HCT116 (cell line): ENCODE measurements around the gene GRAMD2A. TPM values are rescaled to one million over a fixed set of nuclear protein-coding genes. Genes with fewer than 3 reads are reported as not detected.

Experiments
- ATAC-seq: fragments of 200-7000 bp; cut with Tn5 transposase; 2 replicates; pipeline ENCODE4 v1.9.1; 2020; ENCODE audit warnings: mild to moderate bottlenecking, moderate library complexity
- BruUV-seq: library from RNA; stranded (reverse); fragments of 400-500 nt; replicated peaks from 2 replicates; lab custom pipeline; 2021; lab: Mats Ljungman, UMichigan
- CTCF ChIA-PET: fragments of 300-600 bp; sonication (Branson Sonifier 250); formaldehyde crosslinking; loops from one replicate; lab custom pipeline; 2021; ENCODE audit warnings: antibody characterized with exemption; lab: Charles Lee
- POLR2A ChIA-PET: fragments of 300-600, 350-600 bp; sonication (Branson Sonifier 250); formaldehyde crosslinking; loops from one replicate; lab custom pipeline; 2021; ENCODE audit warnings: antibody characterized with exemption; lab: Charles Lee
- RAD21 ChIA-PET, 2 experiments: fragments of 300-600 bp; sonication (Branson Sonifier 250); formaldehyde crosslinking; loops; one replicate each; lab custom pipeline; 2023; ENCODE audit warnings: low total read pairs in 2 of 2; ENCODE audit not compliant: uncharacterized antibody in 2 of 2, unreplicated experiment in 2 of 2, low non-redundant PET in 1 of 2; lab: Charles Lee
- DNase-seq: peaks from one replicate; pipeline ENCODE4 v3.0.0-alpha.2; 2010; ENCODE audit warnings: low read depth, low spot score
- H2AFZ ChIP-seq: fragments of 200-600 bp; shearing (Covaris generic), sonication (generic); 2 replicates; pipeline ENCODE4 v1.6.1; 2017; ENCODE audit warnings: low read depth, mixed run types, mixed read lengths, antibody characterized with exemption, low read length; ENCODE audit not compliant: poor library complexity, severe bottlenecking
- H3K27ac ChIP-seq: 2 replicates; pipeline ENCODE4 v1.5.1; 2012; ENCODE audit warnings: low read depth, low read length
- H3K27me3 ChIP-seq: fragments of 200-600 bp; sonication (generic); 2 replicates; pipeline ENCODE4 v1.6.1; 2016; ENCODE audit warnings: mixed run types, low read length, mixed read lengths; ENCODE audit not compliant: insufficient read depth
- H3K36me3 ChIP-seq, 2 experiments: fragments of 200-500 bp in 1 of 2; fragments of 200-600 bp in 1 of 2; sonication (Bioruptor generic) in 1 of 2; sonication (generic) in 1 of 2; 2 replicates each; pipeline versions ENCODE4 v1.5.1 to v1.6.1; 2014 to 2016; ENCODE audit warnings: low read length in 2 of 2, inconsistent platforms in 1 of 2, mixed read lengths in 1 of 2, mixed run types in 1 of 2; ENCODE audit not compliant: insufficient read depth in 2 of 2, control insufficient read depth in 1 of 2
- H3K4me1 ChIP-seq, 2 experiments: fragments of 200-600 bp in 1 of 2; sonication (generic) in 1 of 2; 2 replicates each; pipeline versions ENCODE4 v1.5.1 to v1.6.1; 2012 to 2017; ENCODE audit warnings: low read length in 2 of 2, inconsistent platforms in 1 of 2, mild to moderate bottlenecking in 1 of 2, mixed read lengths in 1 of 2, mixed run types in 1 of 2, moderate library complexity in 1 of 2; ENCODE audit not compliant: insufficient read depth in 2 of 2, control insufficient read depth in 1 of 2
- H3K4me2 ChIP-seq: fragments of 200-600 bp; sonication (generic); 2 replicates; pipeline ENCODE4 v1.6.1; 2017; ENCODE audit warnings: mixed run types, low read length, mixed read lengths
- H3K4me3 ChIP-seq, 2 experiments: fragments of 200-600 bp in 1 of 2; sonication (generic) in 1 of 2; replicated peaks in 1 of 2; 2 replicates each; pipeline ENCODE4 v1.5.1; 2011 to 2016; ENCODE audit warnings: low read length in 2 of 2, control low read depth in 1 of 2, low read depth in 1 of 2, mild to moderate bottlenecking in 1 of 2, mixed read lengths in 1 of 2, mixed run types in 1 of 2
- H3K79me2 ChIP-seq: fragments of 200-600 bp; sonication (generic); 2 replicates; pipeline ENCODE4 v1.6.1; 2017; ENCODE audit warnings: mild to moderate bottlenecking, mixed run types, low read length, moderate library complexity, mixed read lengths; ENCODE audit not compliant: insufficient read depth
- H3K9ac ChIP-seq: fragments of 200-600 bp; sonication (generic); 2 replicates; pipeline ENCODE4 v1.6.1; 2016; ENCODE audit warnings: low read length, mixed read lengths
- H3K9me2 ChIP-seq: fragments of 200-600 bp; sonication (generic), shearing (Covaris generic); 2 replicates; pipeline ENCODE4 v1.6.1; 2017; ENCODE audit warnings: mixed run types, mild to moderate bottlenecking, moderate library complexity; ENCODE audit not compliant: insufficient read depth
- H3K9me3 ChIP-seq, 2 experiments: fragments of 200-500 bp in 1 of 2; fragments of 200-600 bp in 1 of 2; sonication (Bioruptor generic) in 1 of 2; sonication (generic) in 1 of 2; 2 replicates each; pipeline ENCODE4 v1.6.1; 2014 to 2017; ENCODE audit warnings: low read length in 2 of 2, mixed read lengths in 2 of 2, inconsistent platforms in 1 of 2, low read depth in 1 of 2, mild to moderate bottlenecking in 1 of 2, mixed run types in 1 of 2, moderate library complexity in 1 of 2; ENCODE audit not compliant: control insufficient read depth in 1 of 2, insufficient read depth in 1 of 2
- H4K20me1 ChIP-seq: fragments of 200-600 bp; sonication (generic), shearing (Covaris generic); 2 replicates; pipeline ENCODE4 v1.6.1; 2017; ENCODE audit warnings: mixed run types, mild to moderate bottlenecking, moderate library complexity; ENCODE audit not compliant: insufficient read depth
- ATF3 ChIP-seq: IDR thresholded peaks from 2 replicates; pipeline ENCODE4 v1.6.1; 2012
- CBX3 ChIP-seq: IDR thresholded peaks from 2 replicates; pipeline ENCODE4 v1.6.1; 2012; ENCODE audit warnings: low read depth
- CEBPB ChIP-seq: IDR thresholded peaks from 2 replicates; pipeline ENCODE4 v1.6.1; 2012; ENCODE audit warnings: low read depth
- CTCF ChIP-seq, 3 experiments: fragments of 200-600 bp in 1 of 3; sonication (generic) in 1 of 3; IDR thresholded peaks in 2 of 3; conservative IDR thresholded peaks in 1 of 3; 2 replicates each; pipeline ENCODE4 v1.5.1; 2012 to 2017; ENCODE audit warnings: low read depth in 2 of 3, low read length in 2 of 3, antibody characterized with exemption in 1 of 3, borderline replicate concordance in 1 of 3, control low read depth in 1 of 3, mild to moderate bottlenecking in 1 of 3, mixed read lengths in 1 of 3, mixed run types in 1 of 3, moderate library complexity in 1 of 3; ENCODE audit not compliant: insufficient read depth in 1 of 3
- ELF1 ChIP-seq: IDR thresholded peaks from 2 replicates; pipeline ENCODE4 v1.6.1; 2012; ENCODE audit warnings: low read depth, borderline replicate concordance
- EZH2phosphoT487 ChIP-seq: fragments of 200-600 bp; IDR thresholded peaks from 2 replicates; pipeline ENCODE4 v1.6.1; 2018; ENCODE audit warnings: antibody characterized with exemption, borderline replicate concordance
- FOSL1 ChIP-seq: IDR thresholded peaks from 2 replicates; pipeline ENCODE4 v1.6.1; 2012; ENCODE audit warnings: low read depth
- JUND ChIP-seq: IDR thresholded peaks from 2 replicates; pipeline ENCODE4 v1.6.1; 2012
- POLR2A ChIP-seq: IDR thresholded peaks from 2 replicates; pipeline ENCODE4 v1.7.0; 2011; ENCODE audit warnings: borderline replicate concordance; ENCODE audit not compliant: insufficient read depth, insufficient read length; ENCODE audit errors: extremely low read depth
- RAD21 ChIP-seq: IDR thresholded peaks from 2 replicates; pipeline ENCODE4 v1.6.1; 2012; ENCODE audit warnings: low read depth, mild to moderate bottlenecking
- SIN3A ChIP-seq: IDR thresholded peaks from 2 replicates; pipeline ENCODE4 v1.6.1; 2012; ENCODE audit warnings: low read depth
- SP1 ChIP-seq: IDR thresholded peaks from 2 replicates; pipeline ENCODE4 v1.6.1; 2012; ENCODE audit warnings: low read depth
- SRF ChIP-seq: IDR thresholded peaks from 2 replicates; pipeline ENCODE4 v1.6.1; 2012; ENCODE audit warnings: low read depth
- TCF7L2 ChIP-seq: IDR thresholded peaks from 2 replicates; pipeline ENCODE4 v1.7.0; 2011; ENCODE audit warnings: borderline replicate concordance, inconsistent platforms; ENCODE audit not compliant: insufficient read depth, insufficient read length; ENCODE audit errors: extremely low read depth
- YY1 ChIP-seq: IDR thresholded peaks from 2 replicates; pipeline ENCODE4 v1.6.1; 2011; ENCODE audit warnings: low read length, low read depth, moderate library complexity, mild to moderate bottlenecking; ENCODE audit not compliant: insufficient replicate concordance; ENCODE audit errors: extremely low read depth
- ZBTB33 ChIP-seq: IDR thresholded peaks from 2 replicates; pipeline ENCODE4 v1.6.1; 2011; ENCODE audit warnings: mild to moderate bottlenecking, low read length, moderate library complexity; ENCODE audit not compliant: insufficient replicate concordance; ENCODE audit errors: extremely low read depth
- ZNF274 ChIP-seq: fragments of 200-500 bp; sonication (Bioruptor generic); IDR thresholded peaks from 2 replicates; pipeline ENCODE4 v1.6.1; 2014; ENCODE audit warnings: mild to moderate bottlenecking, low read depth, low read length, inconsistent platforms
- intact Hi-C: fragments of 100-400 bp; cut with micrococcal nuclease; formaldehyde crosslinking; loops from 2 replicates; pipeline ENCODE4 v1.10.0; 2022
- total RNA-seq: library from RNA; stranded (reverse); gene quantifications from one replicate; pipeline ENCODE4 v1.2.1, GENCODE V29; 2021; ENCODE audit not compliant: unreplicated experiment

The GRAMD2A gene
- total RNA-seq, 1 experiment from 2014 or later = 8.0 TPM

- Histone ChIP-seq H3K9me2 (no peaks in the 10 kb centered on the region), H3K4me2 (no peak overlapping the region), H2AFZ (no peak overlapping the region), H3K9ac (no peak overlapping the region), H3K4me1 (no peaks in the 10 kb centered on the region), H3K4me3 (no peak overlapping the region), H3K36me3 (no peaks in the 10 kb centered on the region), H4K20me1 (no peaks in the 10 kb centered on the region), H3K9me3 (no peaks in the 10 kb centered on the region), H3K27ac (no peak overlapping the region), H3K27me3 (no peaks in the 10 kb centered on the region), H3K79me2 (no peaks in the 10 kb centered on the region)
- RAD21 ChIA-PET = no interaction called here
- POLR2A ChIA-PET = no interaction called here
- no TSS peak for BruUV-seq
- ATAC-seq = no peak
- no peak for DNase-seq
- CTCF ChIA-PET = no interaction called here
- TF ChIP-seq EZH2phosphoT487 = no peak
- TF ChIP-seq YY1 = no peak
- TF ChIP-seq TCF7L2 = no peak
- no peak for TF ChIP-seq CEBPB
- TF ChIP-seq SP1 = no peak
- no peak for TF ChIP-seq ELF1
- TF ChIP-seq ZBTB33 = no peak
- TF ChIP-seq SRF = no peak
- no peak for TF ChIP-seq ZNF274
- no peak for TF ChIP-seq CTCF (IDR thresholded peaks at IDR 0.05 in 2 of 3, conservative IDR thresholded peaks at IDR 0.05 in 1 of 3; ENCODE audit: borderline replicate concordance in 1 of 3, insufficient read depth in 1 of 3, low read depth in 2 of 3, low read length in 2 of 3)
- TF ChIP-seq RAD21 = no peak
- no peak for TF ChIP-seq SIN3A
- TF ChIP-seq ATF3 = no peak
- TF ChIP-seq CBX3 = no peak
- no peak for TF ChIP-seq FOSL1
- TF ChIP-seq JUND = no peak
- no peak for TF ChIP-seq POLR2A
- intact Hi-C loops = no loop called here
Measured at GRCh38 chr15:72168808-72169190, 28.8 kb downstream of the GRAMD2A start.
